ENCODE data around the gene MYLK.

DNA sequence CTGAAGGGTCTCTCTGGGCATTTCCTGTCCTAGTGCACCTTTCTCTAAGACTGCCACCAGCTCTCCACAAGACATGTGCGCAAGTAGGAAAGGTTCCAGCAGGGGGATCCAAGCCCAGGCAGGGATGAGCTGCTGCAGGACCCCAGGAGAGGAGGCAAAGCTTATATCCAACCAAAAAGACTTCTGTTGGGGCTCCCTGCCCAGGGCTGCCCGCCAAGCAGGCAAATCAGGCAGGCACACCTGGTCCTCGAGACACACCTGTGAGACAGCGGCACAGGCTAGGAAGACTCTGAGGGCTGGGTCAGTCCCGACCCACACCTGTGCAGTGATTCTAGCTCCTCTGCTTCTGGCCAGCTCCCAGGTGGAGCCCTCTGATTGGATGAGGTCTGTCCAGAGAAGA is 80.6 kb downstream of the MYLK start:
- TF ChIP-seq, protein P1, sequence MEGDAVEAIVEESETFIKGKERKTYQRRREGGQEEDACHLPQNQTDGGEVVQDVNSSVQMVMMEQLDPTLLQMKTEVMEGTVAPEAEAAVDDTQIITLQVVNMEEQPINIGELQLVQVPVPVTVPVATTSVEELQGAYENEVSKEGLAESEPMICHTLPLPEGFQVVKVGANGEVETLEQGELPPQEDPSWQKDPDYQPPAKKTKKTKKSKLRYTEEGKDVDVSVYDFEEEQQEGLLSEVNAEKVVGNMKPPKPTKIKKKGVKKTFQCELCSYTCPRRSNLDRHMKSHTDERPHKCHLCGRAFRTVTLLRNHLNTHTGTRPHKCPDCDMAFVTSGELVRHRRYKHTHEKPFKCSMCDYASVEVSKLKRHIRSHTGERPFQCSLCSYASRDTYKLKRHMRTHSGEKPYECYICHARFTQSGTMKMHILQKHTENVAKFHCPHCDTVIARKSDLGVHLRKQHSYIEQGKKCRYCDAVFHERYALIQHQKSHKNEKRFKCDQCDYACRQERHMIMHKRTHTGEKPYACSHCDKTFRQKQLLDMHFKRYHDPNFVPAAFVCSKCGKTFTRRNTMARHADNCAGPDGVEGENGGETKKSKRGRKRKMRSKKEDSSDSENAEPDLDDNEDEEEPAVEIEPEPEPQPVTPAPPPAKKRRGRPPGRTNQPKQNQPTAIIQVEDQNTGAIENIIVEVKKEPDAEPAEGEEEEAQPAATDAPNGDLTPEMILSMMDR (IDR thresholded peaks at IDR 0.05; ENCODE audit: poor library complexity), result no peak
- TF ChIP-seq EZH2 (IDR thresholded peaks at IDR 0.05; ENCODE audit: borderline replicate concordance), result no peak
